ENCODE measurements around the gene RAPGEF5. TPM values are rescaled to one million over a fixed set of nuclear protein-coding genes. Genes with fewer than 3 reads are reported as not detected.

The RAPGEF5 gene
- total RNA-seq, 2 donors from 2014 or later: 66.5 to 70.8 TPM

GRCh38 chr7:22207724-22208225, 149.2 kb downstream of the RAPGEF5 start:
- no peak for TF ChIP-seq CTCF (IDR thresholded peaks at IDR 0.05)
- Histone ChIP-seq H3K36me3 (no peaks in the 10 kb centered on the region), H3K27me3 (replicated peaks; ENCODE audit: insufficient read depth) (no peaks in the 10 kb centered on the region), H3K4me1 (ENCODE audit: control insufficient read depth in 1 of 2, low read depth in 2 of 2) (peaks cover 40 to 100% of the 10 kb centered on the region in 2 donors), H3K4me3 (no peak overlapping the region), H3K27ac (peak overlapping the region; percentile 24 to 39), H3K9me3 (no peaks in the 10 kb centered on the region)
- ATAC-seq (ENCODE audit: insufficient number of reproducible peaks, low FRiP score, low read depth) (no peak), DNase-seq (ENCODE audit: low spot score) (no peak)

- peaks cover 39 to 89% of the 10 kb centered on the region in 2 donors for H3K4me1 ChIP-seq (ENCODE audit: control insufficient read depth in 1 of 2, low read depth in 2 of 2)
- no peak for DNase-seq (ENCODE audit: low spot score)
- no peak for TF ChIP-seq CTCF (IDR thresholded peaks at IDR 0.05)
- H3K27me3 ChIP-seq (replicated peaks; ENCODE audit: insufficient read depth): no peaks in the 10 kb centered on the region
- peak overlapping the region; percentile 25 for H3K27ac ChIP-seq
- no peak for ATAC-seq (ENCODE audit: insufficient number of reproducible peaks, low FRiP score, low read depth)
- H3K36me3 ChIP-seq: no peaks in the 10 kb centered on the region
- no peaks in the 10 kb centered on the region for H3K9me3 ChIP-seq
- H3K4me3 ChIP-seq: no peak overlapping the region
These were observed 151.3 kb downstream of the RAPGEF5 start for GRCh38 chr7:22205631-22206030.

GRCh38 chr7:22204312-22204711, 152.6 kb downstream of the RAPGEF5 start:
- no peak for DNase-seq (ENCODE audit: low spot score)
- Histone ChIP-seq H3K27me3 (replicated peaks; ENCODE audit: insufficient read depth) (no peaks in the 10 kb centered on the region), H3K4me1 (ENCODE audit: control insufficient read depth in 1 of 2, low read depth in 2 of 2) (peaks cover 32 to 76% of the 10 kb centered on the region in 2 donors), H3K4me3 (no peak overlapping the region), H3K27ac (peak overlapping the region in 1 of 2 donors; percentile 25), H3K36me3 (no peaks in the 10 kb centered on the region), H3K9me3 (no peaks in the 10 kb centered on the region)
- no peak for TF ChIP-seq CTCF (IDR thresholded peaks at IDR 0.05)
- ATAC-seq (ENCODE audit: insufficient number of reproducible peaks, low FRiP score, low read depth): no peak

DNA sequence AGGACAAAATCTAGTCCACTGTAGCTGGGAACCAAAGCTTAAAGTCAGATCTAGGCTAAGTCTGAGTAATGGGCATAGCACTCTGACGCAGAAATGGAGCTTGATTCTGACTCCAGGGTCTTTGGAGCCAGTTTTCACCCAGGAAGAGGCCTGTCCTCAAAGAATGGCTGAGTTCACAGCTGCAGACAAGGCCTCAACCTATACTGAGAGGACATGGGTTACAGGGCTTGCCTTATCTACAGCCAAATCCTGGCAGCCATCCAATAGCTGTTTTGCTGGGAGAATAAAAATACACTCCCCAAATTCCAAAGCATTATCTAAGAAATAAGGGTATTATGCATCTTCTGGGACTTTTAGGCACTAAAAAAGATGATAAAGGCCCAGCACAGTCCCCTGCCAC, 154.8 kb downstream of the RAPGEF5 start:
- DNase-seq (ENCODE audit: low spot score) (no peak), ATAC-seq (ENCODE audit: insufficient number of reproducible peaks, low FRiP score, low read depth) (no peak)
- Histone ChIP-seq H3K27me3 (replicated peaks; ENCODE audit: insufficient read depth) (no peaks in the 10 kb centered on the region), H3K4me1 (ENCODE audit: control insufficient read depth in 1 of 2, low read depth in 2 of 2) (peaks cover 14 to 54% of the 10 kb centered on the region in 2 donors), H3K27ac (no peak overlapping the region), H3K36me3 (no peaks in the 10 kb centered on the region), H3K9me3 (no peaks in the 10 kb centered on the region), H3K4me3 (no peak overlapping the region)
- TF ChIP-seq CTCF (IDR thresholded peaks at IDR 0.05): no peak

GRCh38 chr7:22201186-22201880, 155.6 kb downstream of the RAPGEF5 start:
- no peak for TF ChIP-seq CTCF (IDR thresholded peaks at IDR 0.05)
- no peaks in the 10 kb centered on the region for H3K27me3 ChIP-seq (replicated peaks; ENCODE audit: insufficient read depth)
- no peak for ATAC-seq (ENCODE audit: insufficient number of reproducible peaks, low FRiP score, low read depth)
- no peaks in the 10 kb centered on the region for H3K36me3 ChIP-seq
- H3K4me3 ChIP-seq: no peak overlapping the region
- peaks cover 13 to 46% of the 10 kb centered on the region in 2 donors for H3K4me1 ChIP-seq (ENCODE audit: control insufficient read depth in 1 of 2, low read depth in 2 of 2)
- no peak for DNase-seq (ENCODE audit: low spot score)
- H3K27ac ChIP-seq: no peak overlapping the region
- H3K9me3 ChIP-seq: no peaks in the 10 kb centered on the region
